SU-DHL-6 (cell line): ENCODE data around the gene NYAP2.

ENCODE experiments used
- EZH2phosphoT487 ChIP-seq: fragments of 200-600 bp; sonication (generic), shearing (Covaris generic); conservative IDR thresholded peaks from 2 replicates; pipeline ENCODE4 v1.6.1; 2018; ENCODE audit warnings: mild to moderate bottlenecking, antibody characterized with exemption, low read length, moderate library complexity, mixed read lengths
- TF ChIP-seq, protein P1 (sequence below): fragments of 200-600 bp; sonication (generic); IDR thresholded peaks from one replicate; pipeline ENCODE4 v1.5.1; 2017; ENCODE audit warnings: antibody characterized with exemption, mild to moderate bottlenecking, low read length, moderate library complexity; ENCODE audit not compliant: insufficient read depth, poor library complexity, severe bottlenecking

GRCh38 chr2:225378984-225379383 is 20.5 kb upstream of the NYAP2 start:
- TF ChIP-seq, protein P1, sequence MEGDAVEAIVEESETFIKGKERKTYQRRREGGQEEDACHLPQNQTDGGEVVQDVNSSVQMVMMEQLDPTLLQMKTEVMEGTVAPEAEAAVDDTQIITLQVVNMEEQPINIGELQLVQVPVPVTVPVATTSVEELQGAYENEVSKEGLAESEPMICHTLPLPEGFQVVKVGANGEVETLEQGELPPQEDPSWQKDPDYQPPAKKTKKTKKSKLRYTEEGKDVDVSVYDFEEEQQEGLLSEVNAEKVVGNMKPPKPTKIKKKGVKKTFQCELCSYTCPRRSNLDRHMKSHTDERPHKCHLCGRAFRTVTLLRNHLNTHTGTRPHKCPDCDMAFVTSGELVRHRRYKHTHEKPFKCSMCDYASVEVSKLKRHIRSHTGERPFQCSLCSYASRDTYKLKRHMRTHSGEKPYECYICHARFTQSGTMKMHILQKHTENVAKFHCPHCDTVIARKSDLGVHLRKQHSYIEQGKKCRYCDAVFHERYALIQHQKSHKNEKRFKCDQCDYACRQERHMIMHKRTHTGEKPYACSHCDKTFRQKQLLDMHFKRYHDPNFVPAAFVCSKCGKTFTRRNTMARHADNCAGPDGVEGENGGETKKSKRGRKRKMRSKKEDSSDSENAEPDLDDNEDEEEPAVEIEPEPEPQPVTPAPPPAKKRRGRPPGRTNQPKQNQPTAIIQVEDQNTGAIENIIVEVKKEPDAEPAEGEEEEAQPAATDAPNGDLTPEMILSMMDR = no peak
- no peak for TF ChIP-seq EZH2phosphoT487
